Measurements from ENCODE around the gene CAMKK2.

Gene CAMKK2

GRCh38 chr12:121296618-121297434, at the start of gene CAMKK2:
Gene CAMKK2, minus strand, starts transcription at chr12:121296709. Its CDS starts 22,183 bp downstream, at chr12:121274526.
- peak; percentile 94 for DNase-seq (ENCODE audit: extremely low spot score)
- TF ChIP-seq FOXM1 (IDR thresholded peaks at IDR 0.05; ENCODE audit: borderline replicate concordance) = 0 out of 2 replicates have a peak, but pooled peaks have one; percentile 21
- no peak for TF ChIP-seq CTBP1 (IDR thresholded peaks at IDR 0.05; ENCODE audit: borderline replicate concordance)
- CTCF ChIA-PET = no interaction called here
- POLR2A ChIA-PET = interaction anchor here (1.2 to 2.2 kb wide), 3 partner anchors 10 to 56 kb away, joined by 3 to 5 read pairs (median 4); partner anchors contain the start of gene ANAPC5

DNA sequence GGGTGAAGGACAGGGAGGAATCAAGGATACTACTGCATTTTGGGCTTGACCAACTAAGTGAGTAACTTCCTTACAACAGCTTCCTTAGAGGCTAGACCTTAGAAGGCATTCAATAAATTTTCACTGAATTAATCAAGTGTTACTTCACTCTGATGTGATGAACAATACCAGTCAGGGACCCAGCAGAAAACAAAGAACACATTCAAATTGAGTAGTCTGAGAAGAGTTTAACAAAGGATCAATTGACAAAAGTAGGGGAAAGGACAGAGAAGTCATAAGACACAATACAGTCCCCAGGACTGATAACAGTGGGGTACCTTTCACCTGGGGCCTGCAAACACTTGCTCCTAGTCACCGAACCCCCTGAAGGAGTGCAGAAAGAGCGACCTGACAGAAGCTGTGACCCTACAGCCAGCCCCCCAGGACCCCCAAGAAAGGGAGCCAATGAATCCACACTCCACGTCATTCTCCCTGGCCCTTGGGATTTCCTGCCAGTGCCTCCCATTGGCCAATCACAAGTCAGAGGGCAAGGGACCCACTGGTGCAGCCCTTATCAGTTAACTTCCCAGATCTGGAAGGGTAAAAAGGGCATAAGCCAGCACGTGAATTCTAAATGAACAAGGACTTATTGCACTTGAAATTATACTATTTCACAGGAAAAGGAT, 48.8 kb upstream of the CAMKK2 start:
- ChIA-PET CTCF (no interaction called here), POLR2A (no interaction called here)
- no peak for DNase-seq (ENCODE audit: extremely low spot score)
- TF ChIP-seq, protein P1, sequence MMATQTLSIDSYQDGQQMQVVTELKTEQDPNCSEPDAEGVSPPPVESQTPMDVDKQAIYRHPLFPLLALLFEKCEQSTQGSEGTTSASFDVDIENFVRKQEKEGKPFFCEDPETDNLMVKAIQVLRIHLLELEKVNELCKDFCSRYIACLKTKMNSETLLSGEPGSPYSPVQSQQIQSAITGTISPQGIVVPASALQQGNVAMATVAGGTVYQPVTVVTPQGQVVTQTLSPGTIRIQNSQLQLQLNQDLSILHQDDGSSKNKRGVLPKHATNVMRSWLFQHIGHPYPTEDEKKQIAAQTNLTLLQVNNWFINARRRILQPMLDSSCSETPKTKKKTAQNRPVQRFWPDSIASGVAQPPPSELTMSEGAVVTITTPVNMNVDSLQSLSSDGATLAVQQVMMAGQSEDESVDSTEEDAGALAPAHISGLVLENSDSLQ (IDR thresholded peaks at IDR 0.05) = no peak
- no peak for TF ChIP-seq LEF1 (IDR thresholded peaks at IDR 0.05; ENCODE audit: borderline replicate concordance)
- TF ChIP-seq ELF4 (IDR thresholded peaks at IDR 0.05) = no peak
- TF ChIP-seq TARDBP (IDR thresholded peaks at IDR 0.05) = no peak
- no peak for TF ChIP-seq ARNT (IDR thresholded peaks at IDR 0.05)
- TF ChIP-seq ZNF384 (IDR thresholded peaks at IDR 0.05) = no peak
- no peak for TF ChIP-seq FOXK2 (IDR thresholded peaks at IDR 0.05)
- TF ChIP-seq BHLHE40 (IDR thresholded peaks at IDR 0.05; ENCODE audit: borderline replicate concordance) = no peak
- TF ChIP-seq L3MBTL2 (conservative IDR thresholded peaks at IDR 0.05) = no peak
- no peak for TF ChIP-seq CTBP1 (IDR thresholded peaks at IDR 0.05; ENCODE audit: borderline replicate concordance)
- TF ChIP-seq SP1 (IDR thresholded peaks at IDR 0.05) = no peak
- no peak for TF ChIP-seq NFRKB (IDR thresholded peaks at IDR 0.05)
- TF ChIP-seq HDGF (IDR thresholded peaks at IDR 0.05; ENCODE audit: borderline replicate concordance) = no peak
- TF ChIP-seq FOXM1 (IDR thresholded peaks at IDR 0.05; ENCODE audit: borderline replicate concordance) = no peak

- no peak for DNase-seq (ENCODE audit: extremely low spot score)
- CTCF ChIA-PET = no interaction called here
- POLR2A ChIA-PET = no interaction called here
- TF ChIP-seq ZNF384 (IDR thresholded peaks at IDR 0.05) = no peak
- TF ChIP-seq TARDBP (IDR thresholded peaks at IDR 0.05) = no peak
- no peak for TF ChIP-seq ELF4 (IDR thresholded peaks at IDR 0.05)
- no peak for TF ChIP-seq FOXK2 (IDR thresholded peaks at IDR 0.05)
- TF ChIP-seq LEF1 (IDR thresholded peaks at IDR 0.05; ENCODE audit: borderline replicate concordance) = no peak
- TF ChIP-seq, protein P1 (IDR thresholded peaks at IDR 0.05) = no peak
Observed at GRCh38 chr12:121344506-121344905, 48.0 kb upstream of the CAMKK2 start.

GRCh38 chr12:121337416-121337815, 40.9 kb upstream of the CAMKK2 start:
- DNase-seq (ENCODE audit: extremely low spot score) = no peak
- CTCF ChIA-PET = no interaction called here
- POLR2A ChIA-PET = interaction anchor here (1.4 kb wide), 1 partner anchor 14 kb away, joined by 6 read pairs; the partner anchor contains the start of gene ANAPC5
- no peak for TF ChIP-seq ELF4 (IDR thresholded peaks at IDR 0.05)
- TF ChIP-seq HDGF (IDR thresholded peaks at IDR 0.05; ENCODE audit: borderline replicate concordance) = no peak
- no peak for TF ChIP-seq BHLHE40 (IDR thresholded peaks at IDR 0.05; ENCODE audit: borderline replicate concordance)
- TF ChIP-seq FOXA1 (IDR thresholded peaks at IDR 0.05) = no peak
- TF ChIP-seq CTBP1 (IDR thresholded peaks at IDR 0.05; ENCODE audit: borderline replicate concordance) = no peak
- TF ChIP-seq SUZ12 (IDR thresholded peaks at IDR 0.05) = no peak
- no peak for TF ChIP-seq ZNF384 (IDR thresholded peaks at IDR 0.05)
- no peak for TF ChIP-seq SP1 (IDR thresholded peaks at IDR 0.05)

DNA sequence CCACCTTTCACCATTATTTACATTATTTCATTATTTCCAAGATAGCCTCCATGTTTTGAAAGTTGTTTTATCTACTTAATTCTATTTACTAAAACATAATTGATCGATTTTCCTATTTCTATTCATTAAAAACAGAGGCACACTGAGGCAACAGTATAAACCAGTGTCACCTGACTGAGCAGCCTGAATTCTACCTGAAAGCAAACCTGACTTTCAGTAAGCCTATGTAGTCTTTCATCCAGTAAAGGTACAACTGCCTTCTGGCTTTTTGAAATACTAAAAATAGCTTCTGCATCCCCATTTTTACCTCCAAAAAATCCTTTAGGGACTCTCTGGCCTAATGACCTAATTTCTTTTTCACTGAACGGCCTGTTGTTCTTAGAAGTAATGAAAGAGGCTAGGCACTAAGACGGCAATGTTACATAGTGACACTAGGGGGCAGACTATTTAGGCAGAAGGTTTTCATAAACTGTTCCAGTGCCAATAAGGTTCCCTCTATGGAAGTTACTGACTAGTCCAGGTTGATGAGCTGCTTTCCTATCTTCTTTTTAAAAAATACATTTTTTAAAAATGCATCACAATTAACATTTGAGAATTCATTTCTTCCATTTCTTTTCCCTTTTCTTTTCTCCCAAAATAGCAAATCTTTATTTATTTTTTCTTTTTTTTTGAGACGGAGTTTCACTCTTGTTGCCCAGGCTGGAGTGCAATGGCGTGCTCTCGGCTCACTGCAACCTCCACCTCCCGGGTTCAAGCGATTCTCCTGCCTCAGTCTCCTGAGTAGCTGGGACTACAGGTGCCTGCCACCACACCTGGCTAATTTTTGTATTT, 38.2 kb upstream of the CAMKK2 start:
- CTCF ChIA-PET = interaction anchor here (0.5 to 1.9 kb wide), 12 partner anchors 12 to 109 kb away, joined by 3 to 7 read pairs (median 4); no protein-coding TSS in a partner anchor
- TF ChIP-seq SUZ12 (IDR thresholded peaks at IDR 0.05) (no peak), ZNF384 (IDR thresholded peaks at IDR 0.05) (no peak), L3MBTL2 (conservative IDR thresholded peaks at IDR 0.05) (no peak), BHLHE40 (IDR thresholded peaks at IDR 0.05; ENCODE audit: borderline replicate concordance) (no peak), ARNT (IDR thresholded peaks at IDR 0.05) (no peak), SP1 (IDR thresholded peaks at IDR 0.05) (no peak), NFRKB (IDR thresholded peaks at IDR 0.05) (no peak), LEF1 (IDR thresholded peaks at IDR 0.05; ENCODE audit: borderline replicate concordance) (no peak), FOXK2 (IDR thresholded peaks at IDR 0.05) (no peak), FOXA1 (IDR thresholded peaks at IDR 0.05) (no peak), TARDBP (IDR thresholded peaks at IDR 0.05) (no peak), FOXM1 (IDR thresholded peaks at IDR 0.05; ENCODE audit: borderline replicate concordance) (no peak), CTBP1 (IDR thresholded peaks at IDR 0.05; ENCODE audit: borderline replicate concordance) (no peak), HDGF (IDR thresholded peaks at IDR 0.05; ENCODE audit: borderline replicate concordance) (no peak)
- peak; percentile 69 for DNase-seq (ENCODE audit: extremely low spot score)

GRCh38 chr12:121333747-121334146, 37.2 kb upstream of the CAMKK2 start:
- POLR2A ChIA-PET = no interaction called here
- no peak for DNase-seq (ENCODE audit: extremely low spot score)
- CTCF ChIA-PET = interaction anchor here (1.1 to 1.9 kb wide), 2 partner anchors 13 to 109 kb away, joined by 4 to 7 read pairs; no protein-coding TSS in a partner anchor
- TF ChIP-seq L3MBTL2 (conservative IDR thresholded peaks at IDR 0.05) (no peak), ZNF384 (IDR thresholded peaks at IDR 0.05) (no peak), HDGF (IDR thresholded peaks at IDR 0.05; ENCODE audit: borderline replicate concordance) (no peak), SP1 (IDR thresholded peaks at IDR 0.05) (no peak), ELF4 (IDR thresholded peaks at IDR 0.05) (no peak), BHLHE40 (IDR thresholded peaks at IDR 0.05; ENCODE audit: borderline replicate concordance) (no peak), LEF1 (IDR thresholded peaks at IDR 0.05; ENCODE audit: borderline replicate concordance) (no peak), NFRKB (IDR thresholded peaks at IDR 0.05) (no peak), TARDBP (IDR thresholded peaks at IDR 0.05) (no peak), FOXA1 (IDR thresholded peaks at IDR 0.05) (no peak), SUZ12 (IDR thresholded peaks at IDR 0.05) (no peak), FOXK2 (IDR thresholded peaks at IDR 0.05) (no peak), ARNT (IDR thresholded peaks at IDR 0.05) (no peak), FOXM1 (IDR thresholded peaks at IDR 0.05; ENCODE audit: borderline replicate concordance) (no peak), CTBP1 (IDR thresholded peaks at IDR 0.05; ENCODE audit: borderline replicate concordance) (no peak)
- TF ChIP-seq, protein P1 (IDR thresholded peaks at IDR 0.05) = no peak

More for the DNA sequence above, 38.2 kb upstream of the CAMKK2 start:
- POLR2A ChIA-PET = interaction anchor here (0.7 kb wide), 2 partner anchors 16 to 18 kb away, joined by 3 read pairs; partner anchors contain the start of gene ANAPC5

All from HEK293T (cell line).